H1 (cell line): ENCODE measurements around the gene PLLP. TPM values are rescaled to one million over a fixed set of nuclear protein-coding genes. Genes with fewer than 3 reads are reported as not detected.

Experiments used
- TCF12 ChIP-seq: IDR thresholded peaks from 2 replicates; pipeline ENCODE4 v1.6.1; 2011; ENCODE audit warnings: low read depth, mild to moderate bottlenecking, low read length
- polyA plus RNA-seq, 7 experiments: library from polyadenylated mRNA; depleted of rRNA in 3 of 7; stranded (reverse) in 5 of 7; unstranded in 2 of 7; fragments of >200 nt in 5 of 7; fragments of 200-250 nt in 2 of 7; gene quantifications; 1 replicate in 5 of 7; 2 replicates in 1 of 7; 4 replicates in 1 of 7; pipeline versions ENCODE4 v1.2.1 to v1.2.3, GENCODE V29; 2011 to 2013; ENCODE audit warnings: missing spikeins in 2 of 7, mixed read lengths in 2 of 7
- total RNA-seq: library from RNA; stranded (reverse); fragmentation: NEBNext Ultra II Directional; extraction: Animal tissue kit (Norgen Biotek cat#: 25700); gene quantifications from 2 replicates; pipeline ENCODE4 v1.2.1, GENCODE V29; 2021

PLLP gene
- total and polyA plus RNA-seq, 2 of the 8 experiments (the other 6 are each of a cell fraction or from before 2014, with no cell fraction given) = 2.9 to 10.6 TPM

GRCh38 chr16:57240851-57241250 lies 43.6 kb downstream of the PLLP start (continued):
- TF ChIP-seq TCF12 = no peak
- TF ChIP-seq, all 59 proteins: peak for 0
